Spleen (tissue), 7 donors: ENCODE data around the gene SLC4A9.

ENCODE experiments used
- CTCF ChIP-seq, 11 experiments: fragments of 200-600 bp in 7 of 11; fragments of 450-650 bp in 4 of 11; sonication (generic) in 4 of 11; IDR thresholded peaks in 8 of 11; conservative IDR thresholded peaks in 3 of 11; 1 replicate in 7 of 11; 2 replicates in 4 of 11; pipeline versions ENCODE4 v1.4.0 to v1.8.0; 2016 to 2021; ENCODE audit warnings: antibody characterized with exemption in 11 of 11, inconsistent platforms in 4 of 11, mild to moderate bottlenecking in 1 of 11
- POLR2A ChIP-seq, 3 donors: fragments of 450-650 bp; IDR thresholded peaks; one replicate each; pipeline ENCODE4 v1.5.1; 2017; ENCODE audit warnings: antibody characterized with exemption in 3 of 3, mild to moderate bottlenecking in 1 of 3
- donor health status: DM: no; HTN: no; CAD: no; lungs with moderate emphysema.
- donor health status: DM: no; HTN: no; CAD: no.
- donor health status: DM: no; HTN: no; CAD: no.

GRCh38 chr5:140401362-140402257 is 41.6 kb downstream of the SLC4A9 start, which contains the start of gene ANKHD1:
- peak in 5 of 11 experiments; percentile 8 to 44 (median 36) for TF ChIP-seq CTCF (IDR thresholded peaks at IDR 0.05 in 8 of 11, conservative IDR thresholded peaks at IDR 0.05 in 3 of 11)
- TF ChIP-seq POLR2A (IDR thresholded peaks at IDR 0.05) = peak; percentile 68 to 96 (median 88)
